GF-D8 (cell line): ENCODE measurements around the gene SH3BGR.

Experiments used
- DNase-seq: peaks from one replicate; lab custom pipeline; 2025; lab: John Stamatoyannopoulos, UW

Gene SH3BGR

DNA sequence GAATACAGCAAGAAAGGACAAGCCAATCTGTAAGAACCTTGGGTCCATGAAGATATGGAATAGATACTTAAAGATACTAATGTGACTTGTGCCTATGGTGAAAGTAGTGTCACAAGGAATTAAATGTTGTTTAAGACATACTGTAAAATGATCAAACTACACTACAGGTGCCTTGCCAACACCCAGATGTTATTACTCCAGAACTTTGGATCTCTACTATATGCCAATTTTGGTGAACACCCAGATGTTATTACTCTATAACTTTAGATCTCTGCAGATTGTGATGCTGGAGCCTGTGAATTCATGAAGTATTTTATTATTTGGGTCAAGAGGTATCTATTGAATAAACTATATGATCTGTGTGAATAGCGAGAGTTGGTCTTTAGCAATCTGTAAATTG is 101.1 kb downstream of the SH3BGR start:
- DNase-seq = no peak

DNA sequence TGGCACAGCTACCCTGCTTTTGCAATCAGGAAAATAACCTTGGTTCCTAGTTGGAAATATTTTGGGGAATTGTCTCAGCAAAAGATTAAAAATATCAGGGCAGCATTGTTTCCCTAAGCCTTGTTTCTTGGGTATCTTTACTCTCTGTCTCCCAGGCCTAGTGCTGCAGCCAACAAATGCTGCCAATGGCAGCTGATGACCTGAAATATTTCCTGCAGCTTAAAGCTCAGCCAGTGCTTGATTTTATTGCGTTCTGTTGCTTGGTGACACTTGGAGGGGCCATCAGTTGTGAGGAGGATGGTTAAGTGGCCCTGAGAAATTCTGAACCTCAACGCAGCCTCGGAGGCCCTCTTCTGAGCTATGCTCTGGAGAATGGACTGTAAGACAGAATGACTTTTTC is 101.6 kb downstream of the SH3BGR start:
- no peak for DNase-seq

GRCh38 chr21:39555911-39556590 is 104.3 kb downstream of the SH3BGR start:
- no peak for DNase-seq

DNA sequence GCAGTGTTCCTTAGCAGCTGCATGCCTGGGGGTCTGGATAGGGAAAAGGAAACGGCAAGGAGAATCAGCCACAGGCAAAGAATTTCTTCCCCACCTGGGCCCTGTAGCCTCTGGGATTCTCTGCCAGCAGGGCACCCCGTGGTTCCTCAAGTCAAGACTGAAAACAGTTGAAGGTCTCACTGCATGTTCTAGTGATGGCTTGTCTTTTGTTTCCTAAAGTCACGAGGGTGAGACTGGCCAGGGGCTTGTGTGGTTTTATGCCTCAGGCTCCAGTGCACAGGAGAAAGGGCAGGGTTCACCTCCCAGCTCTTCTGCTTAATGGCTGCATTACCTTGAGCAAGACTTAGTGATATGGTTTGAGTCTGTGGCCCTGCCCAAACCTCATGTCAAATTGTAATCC is 107.7 kb downstream of the SH3BGR start:
- DNase-seq = no peak

- DNase-seq = no peak
Measured at GRCh38 chr21:39561140-39561539, 109.4 kb downstream of the SH3BGR start.

GRCh38 chr21:39562791-39563770 is 111.3 kb downstream of the SH3BGR start:
- DNase-seq = no peak

GRCh38 chr21:39564200-39564599 is 112.4 kb downstream of the SH3BGR start:
- no peak for DNase-seq
